PC-3 (cell line): ENCODE measurements around the gene CAPN3. TPM values are rescaled to one million over a fixed set of nuclear protein-coding genes. Genes with fewer than 3 reads are reported as not detected.

ENCODE experiments used
- ATAC-seq: fragments of 200-7000 bp; cut with Tn5 transposase; 2 replicates; pipeline ENCODE4 v1.9.1; 2020; ENCODE audit warnings: mild to moderate bottlenecking, moderate library complexity
- BruUV-seq: library from RNA; stranded (reverse); fragments of 400-500 nt; replicated peaks from 2 replicates; lab custom pipeline; 2021; lab: Mats Ljungman, UMichigan
- CTCF ChIA-PET: fragments of 300-600 bp; sonication (Branson Sonifier 250); formaldehyde crosslinking; loops from one replicate; lab custom pipeline; 2022; ENCODE audit warnings: antibody characterized with exemption; lab: Charles Lee
- POLR2A ChIA-PET: fragments of 300-600 bp; sonication (Branson Sonifier 250); formaldehyde crosslinking; loops from one replicate; lab custom pipeline; 2022; ENCODE audit warnings: antibody characterized with exemption; ENCODE audit not compliant: unreplicated experiment; lab: Charles Lee
- DNase-seq: peaks from one replicate; pipeline ENCODE4 v3.0.0-alpha.2; 2015
- H2AFZ ChIP-seq: fragments of 300-600 bp; sonication (generic); 2 replicates; pipeline ENCODE4 v1.6.0; 2016; ENCODE audit warnings: antibody characterized with exemption, low read length
- H3F3A ChIP-seq: fragments of 300-600 bp; sonication (generic); one replicate; pipeline ENCODE4 v1.6.0; 2017; ENCODE audit warnings: antibody characterized with exemption, low read length, control low read depth, mild to moderate bottlenecking; ENCODE audit not compliant: unreplicated experiment
- H3K27ac ChIP-seq: fragments of 300-600 bp; sonication (generic); 2 replicates; pipeline ENCODE4 v1.5.1; 2016; ENCODE audit warnings: mild to moderate bottlenecking, low read length
- H3K27me3 ChIP-seq: fragments of 300-600 bp; sonication (generic); 2 replicates; pipeline ENCODE4 v1.6.1; 2016; ENCODE audit warnings: low read length, mixed read lengths
- H3K36me3 ChIP-seq: fragments of 300-600 bp; sonication (generic); 2 replicates; pipeline ENCODE4 v1.6.1; 2016; ENCODE audit warnings: low read depth, mixed run types, low read length, mixed read lengths
- H3K4me1 ChIP-seq: fragments of 300-600 bp; sonication (generic); 2 replicates; pipeline ENCODE4 v1.5.1; 2016; ENCODE audit warnings: low read length; ENCODE audit not compliant: insufficient read depth
- H3K4me2 ChIP-seq: fragments of 300-600 bp; sonication (generic); 2 replicates; pipeline ENCODE4 v1.6.0; 2016; ENCODE audit warnings: low read length
- H3K4me3 ChIP-seq: fragments of 300-600 bp; sonication (generic); 2 replicates; pipeline ENCODE4 v1.5.1; 2016; ENCODE audit warnings: mild to moderate bottlenecking, low read length, mixed read lengths
- H3K79me2 ChIP-seq: fragments of 300-600 bp; sonication (generic); 2 replicates; pipeline ENCODE4 v1.6.1; 2017; ENCODE audit warnings: low read length, mixed read lengths
- H3K9ac ChIP-seq: fragments of 300-600 bp; sonication (generic); 2 replicates; pipeline ENCODE4 v1.6.0; 2016; ENCODE audit warnings: mild to moderate bottlenecking, low read length
- H3K9me2 ChIP-seq: fragments of 300-600 bp; sonication (generic); replicated peaks from 2 replicates; pipeline ENCODE4 v1.6.1; 2016; ENCODE audit warnings: mixed run types, low read length, mixed read lengths
- H3K9me3 ChIP-seq: fragments of 300-600 bp; sonication (generic); 2 replicates; pipeline ENCODE4 v1.6.1; 2016; ENCODE audit warnings: low read length, mixed read lengths
- H4K20me1 ChIP-seq: fragments of 300-600 bp; sonication (generic); 2 replicates; pipeline ENCODE4 v1.6.1; 2016; ENCODE audit warnings: low read length, mixed read lengths
- EZH2 ChIP-seq: fragments of 300-600 bp; sonication (generic); IDR thresholded peaks from one replicate; pipeline ENCODE4 v1.6.1; 2017; ENCODE audit warnings: antibody characterized with exemption, mild to moderate bottlenecking, low read length; ENCODE audit not compliant: unreplicated experiment
- EZH2phosphoT487 ChIP-seq: fragments of 300-600 bp; sonication (generic); IDR thresholded peaks from 2 replicates; pipeline ENCODE4 v1.6.1; 2018; ENCODE audit warnings: mild to moderate bottlenecking, antibody characterized with exemption, low read length, borderline replicate concordance
- intact Hi-C: fragments of 100-400 bp; cut with micrococcal nuclease; formaldehyde crosslinking; loops from 2 replicates; pipeline ENCODE4 v1.9.0; 2023
- total RNA-seq: library from RNA; depleted of rRNA; stranded (reverse); fragments of >200 nt; gene quantifications from 2 replicates; pipeline ENCODE4 v1.2.3, GENCODE V29; 2014; rRNA removed
- TF ChIP-seq, protein P1 (sequence below): fragments of 300-600 bp; sonication (generic); conservative IDR thresholded peaks from 2 replicates; pipeline ENCODE4 v1.5.1; 2017; ENCODE audit warnings: antibody characterized with exemption, low read depth, mild to moderate bottlenecking, low read length

Gene CAPN3
- total RNA-seq, 1 experiment from 2014 or later = 0.40 TPM

DNA sequence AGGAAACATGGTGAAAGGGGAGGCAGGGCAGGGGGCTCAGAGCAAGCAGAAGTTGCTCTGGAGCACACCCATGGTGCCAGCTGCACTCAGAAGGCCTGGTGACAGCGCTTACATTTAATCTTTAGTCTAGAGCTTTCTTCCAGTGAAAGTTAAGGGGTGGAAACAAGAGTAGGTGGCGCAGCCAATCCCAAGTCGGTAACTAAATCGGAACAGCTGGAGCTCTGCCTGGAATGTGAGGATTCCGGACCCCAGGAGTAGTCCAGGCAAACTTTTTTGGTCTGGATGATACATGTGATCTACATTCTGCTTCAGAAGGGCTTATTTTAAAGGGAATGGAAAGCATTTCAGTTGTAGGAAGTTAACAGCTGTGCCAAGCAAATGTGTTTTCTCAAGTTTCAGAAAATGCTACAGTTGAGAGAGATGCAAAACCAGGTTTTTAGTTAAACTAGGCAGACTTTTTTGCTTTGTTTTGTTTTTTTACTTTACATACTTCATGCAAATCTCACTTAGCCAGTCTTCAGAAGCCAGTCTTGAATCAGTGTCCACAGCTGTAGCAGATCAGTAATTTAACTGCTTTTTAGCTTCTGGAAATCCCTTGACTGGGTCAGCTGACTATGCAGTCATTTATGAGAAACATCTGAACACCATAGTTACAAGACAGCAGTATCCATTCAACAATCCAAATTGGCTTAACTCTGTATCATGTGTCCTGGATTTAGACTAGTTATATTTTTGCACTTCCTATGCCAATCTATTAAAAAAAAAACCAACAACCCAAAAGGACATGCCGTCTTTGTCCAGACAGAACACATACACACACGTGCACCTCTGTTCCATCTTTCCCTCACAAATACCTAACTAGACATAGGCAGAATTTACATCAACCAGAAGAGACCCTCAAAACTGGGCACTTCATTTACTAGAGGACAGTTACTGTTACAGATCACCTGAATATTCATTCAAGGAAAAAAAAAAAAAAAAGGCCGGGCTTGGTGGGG lies 98.4 kb downstream of the CAPN3 start:
- DNase-seq = no peak
- H4K20me1 ChIP-seq = no peaks in the 10 kb centered on the region
- H3K27ac ChIP-seq = no peak overlapping the region
- peak; percentile 24; the same call in 1 of the 2 replicates for ATAC-seq
- H2AFZ ChIP-seq = no peak overlapping the region
- no peaks in the 10 kb centered on the region for H3K9me3 ChIP-seq
- H3K36me3 ChIP-seq = no peaks in the 10 kb centered on the region
- POLR2A ChIA-PET = no interaction called here
- H3K79me2 ChIP-seq = no peaks in the 10 kb centered on the region
- no TSS peak for BruUV-seq
- H3K9ac ChIP-seq = no peak overlapping the region
- intact Hi-C loops = no loop called here
- H3K27me3 ChIP-seq = no peaks in the 10 kb centered on the region
- H3K4me3 ChIP-seq = no peak overlapping the region
- CTCF ChIA-PET = no interaction called here
- no peaks in the 10 kb centered on the region for H3F3A ChIP-seq
- no peaks in the 10 kb centered on the region for H3K4me1 ChIP-seq
- no peaks in the 10 kb centered on the region for H3K9me2 ChIP-seq
- no peak overlapping the region for H3K4me2 ChIP-seq
- TF ChIP-seq, protein P1, sequence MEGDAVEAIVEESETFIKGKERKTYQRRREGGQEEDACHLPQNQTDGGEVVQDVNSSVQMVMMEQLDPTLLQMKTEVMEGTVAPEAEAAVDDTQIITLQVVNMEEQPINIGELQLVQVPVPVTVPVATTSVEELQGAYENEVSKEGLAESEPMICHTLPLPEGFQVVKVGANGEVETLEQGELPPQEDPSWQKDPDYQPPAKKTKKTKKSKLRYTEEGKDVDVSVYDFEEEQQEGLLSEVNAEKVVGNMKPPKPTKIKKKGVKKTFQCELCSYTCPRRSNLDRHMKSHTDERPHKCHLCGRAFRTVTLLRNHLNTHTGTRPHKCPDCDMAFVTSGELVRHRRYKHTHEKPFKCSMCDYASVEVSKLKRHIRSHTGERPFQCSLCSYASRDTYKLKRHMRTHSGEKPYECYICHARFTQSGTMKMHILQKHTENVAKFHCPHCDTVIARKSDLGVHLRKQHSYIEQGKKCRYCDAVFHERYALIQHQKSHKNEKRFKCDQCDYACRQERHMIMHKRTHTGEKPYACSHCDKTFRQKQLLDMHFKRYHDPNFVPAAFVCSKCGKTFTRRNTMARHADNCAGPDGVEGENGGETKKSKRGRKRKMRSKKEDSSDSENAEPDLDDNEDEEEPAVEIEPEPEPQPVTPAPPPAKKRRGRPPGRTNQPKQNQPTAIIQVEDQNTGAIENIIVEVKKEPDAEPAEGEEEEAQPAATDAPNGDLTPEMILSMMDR = no peak
- no peak for TF ChIP-seq EZH2phosphoT487
- TF ChIP-seq EZH2 = no peak

DNA sequence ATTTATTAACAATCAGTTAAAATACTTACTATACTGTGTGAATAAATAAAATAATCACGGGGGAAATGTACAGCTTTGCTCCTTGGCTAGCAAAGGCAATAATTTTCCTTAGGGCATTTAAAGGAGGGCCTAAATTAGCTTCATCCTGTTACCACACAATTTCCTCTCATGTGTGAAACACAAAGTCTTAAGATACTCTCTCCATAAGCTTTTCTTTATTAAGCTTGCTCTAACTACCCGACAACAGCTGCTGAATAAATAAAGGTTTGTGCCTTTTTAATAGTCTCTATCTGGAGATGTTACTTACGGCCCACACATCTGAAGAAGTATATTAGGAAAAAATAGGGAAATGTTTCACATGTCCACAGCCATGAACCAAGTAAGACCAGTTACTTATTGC lies 102.0 kb downstream of the CAPN3 start:
- Histone ChIP-seq H3K9ac (no peak overlapping the region), H2AFZ (no peak overlapping the region), H3K9me3 (no peaks in the 10 kb centered on the region), H3K79me2 (no peaks in the 10 kb centered on the region), H3K4me1 (no peaks in the 10 kb centered on the region), H4K20me1 (no peaks in the 10 kb centered on the region), H3K4me2 (no peak overlapping the region), H3K9me2 (no peaks in the 10 kb centered on the region), H3F3A (no peaks in the 10 kb centered on the region), H3K27ac (no peak overlapping the region), H3K36me3 (peaks cover 5% of the 10 kb centered on the region; the same call in 1 of the 2 replicates), H3K4me3 (no peak overlapping the region), H3K27me3 (no peaks in the 10 kb centered on the region)
- DNase-seq (no peak), ATAC-seq (no peak)
- ChIA-PET POLR2A (interaction anchor here (0.7 kb wide), 1 partner anchor 14 kb away, joined by 3 read pairs; no protein-coding TSS in a partner anchor), CTCF (no interaction called here)
- intact Hi-C loops = no loop called here
- TF ChIP-seq, protein P1 = no peak
- TF ChIP-seq EZH2phosphoT487 = no peak
- TF ChIP-seq EZH2 = no peak
- no TSS peak for BruUV-seq

Other genes starting within 250 kb of the CAPN3 start
- 5.5 and 5.8 TPM in 2 replicates for gene PLA2G4F, start 202.9 kb upstream of the CAPN3 start, total RNA-seq
- 28.5 and 46.4 TPM in 2 replicates for gene VPS39, start 151.2 kb upstream of the CAPN3 start, total RNA-seq
- 8.2 and 12.4 TPM in 2 replicates for gene GANC, start 86.3 kb upstream of the CAPN3 start, total RNA-seq
- gene TMEM87A, start 86.1 kb upstream of the CAPN3 start, total RNA-seq = 55.8 and 56.3 TPM in 2 replicates
- 25.6 and 26.8 TPM in 2 replicates for gene ZNF106, start 131.6 kb downstream of the CAPN3 start, total RNA-seq
- 40.2 and 45.1 TPM in 2 replicates for gene SNAP23, start 136.1 kb downstream of the CAPN3 start, total RNA-seq
- 9.1 and 19.0 TPM in 2 replicates for gene LRRC57, start 189.3 kb downstream of the CAPN3 start, total RNA-seq
- 36.5 and 44.1 TPM in 2 replicates for gene HAUS2, start 189.3 kb downstream of the CAPN3 start, total RNA-seq
- 4.9 and 5.0 TPM in 2 replicates for gene STARD9, start 216.1 kb downstream of the CAPN3 start, total RNA-seq